ENCODE measurements around the gene TNK2.
"Not testable (repeated sequence)": the region's sequence is repeated elsewhere in the genome, so short reads cannot be mapped to it uniquely, and the experiment has no call there.

TNK2 gene

DNA sequence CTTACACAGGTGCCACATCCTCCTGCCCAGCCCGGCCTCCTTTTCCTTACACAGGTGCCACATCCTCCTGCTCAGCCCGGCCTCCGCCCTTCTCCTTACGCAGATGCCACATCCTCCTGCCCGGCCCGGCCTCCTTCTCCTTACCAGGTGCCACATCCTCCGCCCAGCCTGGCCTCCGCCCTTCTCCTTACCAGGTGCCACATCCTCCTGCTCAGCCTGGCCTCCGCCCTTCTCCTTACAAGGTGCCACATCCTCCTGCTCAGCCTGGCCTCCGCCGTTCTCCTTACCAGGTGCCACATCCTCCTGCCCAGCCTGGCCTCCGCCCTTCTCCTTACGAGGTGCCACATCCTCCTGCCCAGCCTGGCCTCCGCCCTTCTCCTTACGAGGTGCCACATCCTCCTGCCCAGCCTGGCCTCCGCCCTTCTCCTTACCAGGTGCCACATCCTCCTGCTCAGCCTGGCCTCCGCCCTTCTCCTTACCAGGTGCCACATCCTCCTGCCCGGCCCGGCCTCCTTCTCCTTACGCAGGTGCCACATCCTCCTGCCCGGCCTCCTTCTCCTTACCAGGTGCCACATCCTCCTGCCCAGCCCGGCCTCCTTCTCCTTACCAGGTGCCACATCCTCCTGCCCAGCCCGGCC lies 92.0 kb downstream of the TNK2 start:
- DNase-seq = not testable (repeated sequence)

DNA sequence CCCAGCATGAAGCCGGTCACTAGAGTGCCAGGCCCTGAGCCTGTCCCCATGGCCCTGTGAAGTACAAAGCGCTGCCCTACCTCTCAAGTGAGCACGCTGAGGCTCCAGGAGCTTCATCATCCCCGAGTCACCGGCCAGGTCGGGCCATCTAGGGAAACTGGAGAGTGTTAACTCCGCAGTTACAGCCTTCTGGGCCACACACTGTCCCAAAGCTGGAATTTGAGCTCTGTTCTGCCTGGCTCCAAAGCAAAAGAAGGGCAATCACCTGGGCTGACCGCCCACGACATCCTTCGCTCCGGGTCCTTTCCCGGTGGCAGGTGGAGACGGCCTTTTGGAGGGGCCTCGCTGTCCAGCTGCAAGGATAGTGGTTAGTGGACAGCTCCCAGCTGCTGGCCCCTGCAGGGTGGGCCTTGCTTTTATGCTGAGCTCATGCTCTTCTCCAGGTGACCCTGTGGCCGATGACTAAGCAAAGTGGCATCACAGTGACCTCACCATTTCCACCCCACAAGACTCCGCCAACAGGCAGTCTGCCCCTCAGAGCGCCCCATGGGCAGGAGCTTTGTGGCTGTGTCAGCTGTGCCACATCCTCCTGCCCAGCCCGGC lies 93.1 kb downstream of the TNK2 start:
- DNase-seq = peak; percentile 39

DNA sequence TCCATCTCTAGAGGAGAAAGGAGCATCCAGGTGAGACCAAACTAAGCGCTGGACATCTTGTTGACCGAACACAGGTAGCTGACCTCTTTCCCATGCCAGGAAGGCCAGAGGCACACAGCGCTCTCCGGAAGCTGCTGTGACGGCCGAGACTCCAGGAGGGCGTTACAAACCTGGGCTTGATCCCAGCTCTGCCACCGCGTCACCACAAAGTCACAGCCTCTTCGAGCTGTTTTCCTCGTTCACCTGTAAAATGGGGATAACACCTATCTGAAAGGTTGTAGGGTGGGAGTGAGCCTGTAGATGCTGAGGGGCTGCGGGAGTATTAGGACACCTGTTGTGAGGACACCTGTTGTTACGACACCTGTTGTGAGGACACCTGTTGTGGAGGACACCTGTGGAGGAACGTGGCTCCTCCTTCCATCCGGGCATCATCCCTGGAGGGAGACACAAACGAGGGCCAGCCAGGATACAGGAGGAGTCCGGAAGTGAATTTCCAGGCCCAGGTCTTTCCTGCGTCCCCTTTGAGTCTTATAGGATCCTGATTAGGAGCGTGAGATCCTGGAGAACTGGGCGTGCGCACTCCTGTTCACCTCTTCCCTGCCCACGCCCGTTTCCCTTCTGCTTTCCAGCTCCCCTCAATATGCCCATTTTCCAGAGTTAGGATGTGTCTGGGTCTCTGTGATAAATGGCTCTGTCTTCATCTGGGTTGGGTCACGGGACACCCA lies 94.3 kb downstream of the TNK2 start:
- DNase-seq = no peak
